GM12875 (cell line): ENCODE data around the gene CST5.
A peak's percentile ranks its signal among the peaks of the same experiment; 100 is the strongest.
"Not testable (repeated sequence)": the region's sequence is repeated elsewhere in the genome, so short reads cannot be mapped to it uniquely, and the experiment has no call there.

Experiments used
- H3K4me3 ChIP-seq: one replicate; pipeline ENCODE4 v1.5.1; 2011; ENCODE audit warnings: low read depth, low read length, control low read depth
- TF ChIP-seq, protein P1 (sequence below): IDR thresholded peaks from 2 replicates; pipeline ENCODE4 v1.5.1; 2011; ENCODE audit warnings: low read depth, mild to moderate bottlenecking, control low read depth, inconsistent platforms, low read length, moderate library complexity, borderline replicate concordance; ENCODE audit not compliant: insufficient read depth

The CST5 gene

DNA sequence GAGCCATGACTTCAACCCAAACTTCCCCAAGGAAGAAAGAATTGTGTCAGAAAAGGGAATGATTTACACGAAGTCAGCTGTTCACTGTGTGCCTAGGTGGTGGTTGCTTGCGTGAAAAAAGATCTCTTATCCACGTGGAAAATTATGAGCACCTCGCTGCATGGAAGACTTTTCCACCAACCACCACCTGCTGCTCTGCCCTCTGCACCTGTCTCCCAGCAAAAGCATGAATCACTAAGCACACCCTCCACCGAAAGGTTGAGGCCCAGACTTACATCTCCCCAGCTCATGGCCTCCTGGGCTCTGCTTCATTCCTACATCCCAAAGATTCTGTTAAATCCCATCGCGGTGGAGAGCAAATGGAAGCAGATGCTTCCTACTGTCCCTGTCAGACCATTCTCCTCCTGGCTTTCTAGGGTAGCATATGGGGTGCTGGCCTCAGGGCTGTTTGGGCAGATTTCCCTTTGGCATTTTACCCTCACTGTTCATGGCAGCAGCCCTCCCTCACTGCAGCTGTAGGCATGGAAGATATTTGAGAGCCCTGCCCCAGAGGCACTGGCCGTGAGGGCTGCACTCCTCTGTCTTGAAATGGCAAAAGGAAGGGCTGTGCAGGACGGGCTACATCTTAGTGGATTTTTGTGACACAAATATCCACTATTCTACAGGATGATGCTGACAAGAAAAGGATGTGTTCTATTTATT is 37.6 kb upstream of the CST5 start:
- TF ChIP-seq, protein P1, sequence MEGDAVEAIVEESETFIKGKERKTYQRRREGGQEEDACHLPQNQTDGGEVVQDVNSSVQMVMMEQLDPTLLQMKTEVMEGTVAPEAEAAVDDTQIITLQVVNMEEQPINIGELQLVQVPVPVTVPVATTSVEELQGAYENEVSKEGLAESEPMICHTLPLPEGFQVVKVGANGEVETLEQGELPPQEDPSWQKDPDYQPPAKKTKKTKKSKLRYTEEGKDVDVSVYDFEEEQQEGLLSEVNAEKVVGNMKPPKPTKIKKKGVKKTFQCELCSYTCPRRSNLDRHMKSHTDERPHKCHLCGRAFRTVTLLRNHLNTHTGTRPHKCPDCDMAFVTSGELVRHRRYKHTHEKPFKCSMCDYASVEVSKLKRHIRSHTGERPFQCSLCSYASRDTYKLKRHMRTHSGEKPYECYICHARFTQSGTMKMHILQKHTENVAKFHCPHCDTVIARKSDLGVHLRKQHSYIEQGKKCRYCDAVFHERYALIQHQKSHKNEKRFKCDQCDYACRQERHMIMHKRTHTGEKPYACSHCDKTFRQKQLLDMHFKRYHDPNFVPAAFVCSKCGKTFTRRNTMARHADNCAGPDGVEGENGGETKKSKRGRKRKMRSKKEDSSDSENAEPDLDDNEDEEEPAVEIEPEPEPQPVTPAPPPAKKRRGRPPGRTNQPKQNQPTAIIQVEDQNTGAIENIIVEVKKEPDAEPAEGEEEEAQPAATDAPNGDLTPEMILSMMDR: no peak
- H3K4me3 ChIP-seq: no peak overlapping the region

DNA sequence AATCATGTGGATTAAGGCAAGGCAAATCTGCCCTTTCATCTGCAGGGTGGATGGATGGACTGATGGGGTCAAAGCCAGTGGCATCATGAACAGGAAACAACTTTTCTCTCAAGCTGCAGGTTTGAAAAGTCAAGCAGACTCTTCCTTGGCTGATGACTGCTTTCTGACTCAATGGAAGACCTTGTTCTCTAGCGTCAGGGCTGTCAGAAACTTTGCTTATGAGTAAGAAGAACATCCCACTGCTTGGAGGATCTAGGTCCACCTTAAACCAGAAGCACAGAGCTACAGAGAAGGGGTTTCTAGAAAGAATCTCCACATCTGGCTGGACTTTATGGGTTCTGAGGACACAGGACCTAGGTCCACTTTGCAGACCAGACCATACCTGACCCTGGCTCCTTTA is 36.3 kb upstream of the CST5 start:
- TF ChIP-seq, protein P1: no peak
- H3K4me3 ChIP-seq: no peak overlapping the region

- H3K4me3 ChIP-seq: not testable (repeated sequence)
Observed at GRCh38 chr20:23914469-23914868, 34.9 kb upstream of the CST5 start.

GRCh38 chr20:23910210-23910609 is 30.7 kb upstream of the CST5 start:
- TF ChIP-seq, protein P1: no peak
- no peak overlapping the region for H3K4me3 ChIP-seq

GRCh38 chr20:23909390-23909789 is 29.8 kb upstream of the CST5 start:
- no peak overlapping the region for H3K4me3 ChIP-seq

GRCh38 chr20:23907579-23907978 is 28.0 kb upstream of the CST5 start:
- no peak overlapping the region for H3K4me3 ChIP-seq
- TF ChIP-seq, protein P1: no peak

More at GRCh38 chr20:23909390-23909789, 29.8 kb upstream of the CST5 start:
- TF ChIP-seq, protein P1: no peak

DNA sequence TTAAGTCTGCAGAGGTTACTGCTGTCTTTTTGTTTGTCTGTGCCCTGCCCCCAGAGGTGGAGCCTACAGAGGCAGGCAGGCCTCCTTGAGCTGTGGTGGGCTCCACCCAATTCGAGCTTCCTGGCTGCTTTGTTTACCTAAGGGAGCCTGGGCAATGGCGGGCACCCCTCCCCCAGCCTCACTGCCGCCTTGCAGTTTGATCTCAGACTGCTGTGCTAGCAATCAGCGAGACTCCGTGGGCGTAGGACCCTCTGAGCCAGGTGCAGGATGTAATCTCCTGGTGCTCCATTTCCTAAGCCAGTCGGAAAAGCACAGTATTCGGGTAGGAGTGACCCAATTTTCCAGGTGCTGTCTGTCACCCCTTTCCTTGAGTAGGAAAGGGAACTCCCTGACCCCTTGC is 22.8 kb upstream of the CST5 start:
- not testable (repeated sequence) for H3K4me3 ChIP-seq

- not testable (repeated sequence) for H3K4me3 ChIP-seq
Observed at GRCh38 chr20:23890867-23891266, 11.3 kb upstream of the CST5 start.

- TF ChIP-seq, protein P1: peak; percentile 66
Observed at GRCh38 chr20:23889775-23890187, 10.2 kb upstream of the CST5 start.

More at GRCh38 chr20:23889775-23890187, 10.2 kb upstream of the CST5 start:
- H3K4me3 ChIP-seq: no peak overlapping the region
